C4-2B (cell line): Measurements from ENCODE around the gene FRG1.
"Not testable (repeated sequence)": the region's sequence is repeated elsewhere in the genome, so short reads cannot be mapped to it uniquely, and the experiment has no call there.

ENCODE experiments used
- H3K27ac ChIP-seq: fragments of 450-650 bp; 2 replicates; pipeline ENCODE4 v1.5.1; 2017
- ZFX ChIP-seq: fragments of 450-650 bp; IDR thresholded peaks from 2 replicates; pipeline ENCODE4 v1.6.1; 2017
- TF ChIP-seq, protein P1 (sequence below): fragments of 450-650 bp; conservative IDR thresholded peaks from 2 replicates; pipeline ENCODE4 v1.5.1; 2017; ENCODE audit warnings: mild to moderate bottlenecking

The FRG1 gene

DNA sequence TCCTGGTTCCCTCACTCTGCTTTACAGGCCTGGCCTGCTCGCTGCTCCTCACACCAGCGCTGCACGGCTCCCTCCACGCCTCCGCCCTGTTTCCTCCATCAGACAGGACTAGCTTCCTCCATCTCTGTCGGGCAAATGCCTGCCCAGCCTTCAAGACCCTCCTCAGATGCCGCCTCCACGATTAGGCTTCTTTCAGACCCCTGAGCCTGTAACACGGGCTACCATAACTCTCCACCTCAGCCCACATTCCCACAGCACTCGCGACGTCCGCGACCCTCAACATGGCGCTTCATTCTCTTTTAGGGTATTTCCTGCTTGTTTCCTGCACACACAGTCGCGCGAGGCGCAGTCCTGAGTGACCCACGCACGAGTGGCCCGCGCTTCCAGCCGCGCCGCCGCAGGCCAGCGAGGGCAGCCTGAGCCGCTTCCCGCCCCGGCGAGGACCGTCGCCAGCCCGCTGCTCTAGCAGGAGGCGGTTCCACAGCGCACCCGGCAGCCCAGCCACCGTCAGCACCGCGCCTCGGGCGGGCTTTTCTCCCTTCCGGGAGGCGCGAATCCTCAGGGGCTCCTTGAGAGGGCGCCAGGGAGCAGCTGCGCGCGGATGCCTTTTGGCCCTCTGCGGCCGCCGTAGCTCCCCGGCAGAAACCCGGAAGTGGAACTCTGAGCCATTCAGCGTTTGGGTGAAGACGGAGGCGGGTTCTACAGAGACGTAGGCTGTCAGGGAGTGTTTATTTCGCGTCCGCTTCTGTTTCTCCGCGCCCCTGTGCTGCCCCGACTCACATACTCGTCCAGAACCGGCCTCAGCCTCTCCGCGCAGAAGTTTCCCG, at the start of gene FRG1:
Gene FRG1, plus strand, starts transcription at position 695 of the 827 bp plus-strand sequence. CDS start 138 bp downstream, outside the sequence.
- no peak for TF ChIP-seq ZFX
- TF ChIP-seq, protein P1, sequence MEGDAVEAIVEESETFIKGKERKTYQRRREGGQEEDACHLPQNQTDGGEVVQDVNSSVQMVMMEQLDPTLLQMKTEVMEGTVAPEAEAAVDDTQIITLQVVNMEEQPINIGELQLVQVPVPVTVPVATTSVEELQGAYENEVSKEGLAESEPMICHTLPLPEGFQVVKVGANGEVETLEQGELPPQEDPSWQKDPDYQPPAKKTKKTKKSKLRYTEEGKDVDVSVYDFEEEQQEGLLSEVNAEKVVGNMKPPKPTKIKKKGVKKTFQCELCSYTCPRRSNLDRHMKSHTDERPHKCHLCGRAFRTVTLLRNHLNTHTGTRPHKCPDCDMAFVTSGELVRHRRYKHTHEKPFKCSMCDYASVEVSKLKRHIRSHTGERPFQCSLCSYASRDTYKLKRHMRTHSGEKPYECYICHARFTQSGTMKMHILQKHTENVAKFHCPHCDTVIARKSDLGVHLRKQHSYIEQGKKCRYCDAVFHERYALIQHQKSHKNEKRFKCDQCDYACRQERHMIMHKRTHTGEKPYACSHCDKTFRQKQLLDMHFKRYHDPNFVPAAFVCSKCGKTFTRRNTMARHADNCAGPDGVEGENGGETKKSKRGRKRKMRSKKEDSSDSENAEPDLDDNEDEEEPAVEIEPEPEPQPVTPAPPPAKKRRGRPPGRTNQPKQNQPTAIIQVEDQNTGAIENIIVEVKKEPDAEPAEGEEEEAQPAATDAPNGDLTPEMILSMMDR = peak; percentile 88
- peak within 1 kb of the TSS; percentile 79 for H3K27ac ChIP-seq

DNA sequence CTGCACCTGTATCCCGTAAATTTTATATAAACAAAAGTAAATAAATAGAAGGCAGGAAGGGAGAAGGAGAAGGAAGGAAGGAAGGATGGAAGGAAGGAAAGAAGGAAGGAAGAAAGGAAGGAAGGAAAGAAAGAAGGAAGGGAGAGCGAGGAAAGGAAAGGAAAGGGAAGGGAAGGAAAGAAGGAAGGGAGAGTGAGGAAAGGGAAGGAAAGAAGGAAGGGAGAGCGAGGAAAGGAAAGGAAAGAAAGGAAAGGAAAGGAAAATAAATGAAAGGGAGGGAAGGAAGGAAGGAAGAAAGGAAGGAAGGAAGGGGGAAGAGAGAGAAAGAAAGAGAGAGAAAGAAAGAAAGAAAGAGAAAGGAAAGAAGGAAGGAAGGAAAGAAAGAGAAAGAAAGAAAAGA, 43.0 kb upstream of the FRG1 start:
- no peak for TF ChIP-seq ZFX
- no peak overlapping the region for H3K27ac ChIP-seq

DNA sequence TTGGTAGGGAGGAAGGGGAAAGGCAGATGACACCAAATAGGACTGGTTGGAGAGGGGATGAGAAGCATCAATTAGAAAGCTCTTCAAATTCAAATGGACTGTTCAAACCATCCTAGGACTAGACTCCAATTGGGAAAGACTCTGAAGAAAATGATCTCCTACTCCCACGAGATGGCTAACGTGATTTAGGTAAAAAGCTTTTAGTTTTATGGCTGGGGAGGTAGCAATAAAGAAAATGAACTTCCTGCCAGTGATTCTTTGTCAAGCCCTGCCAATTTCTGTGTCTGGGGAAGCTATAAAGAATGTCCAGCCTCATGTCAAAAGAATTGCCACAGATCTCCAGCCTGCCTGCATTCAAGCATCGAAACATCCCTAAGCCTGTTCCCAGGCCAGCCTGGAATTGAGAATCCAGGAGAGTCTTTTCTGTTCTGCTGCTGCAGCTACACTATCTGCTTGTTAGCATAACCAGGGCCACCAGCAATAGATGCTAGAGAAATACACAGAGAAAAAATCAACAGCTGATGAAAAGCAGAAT, 41.1 kb upstream of the FRG1 start:
- H3K27ac ChIP-seq = not testable (repeated sequence)

DNA sequence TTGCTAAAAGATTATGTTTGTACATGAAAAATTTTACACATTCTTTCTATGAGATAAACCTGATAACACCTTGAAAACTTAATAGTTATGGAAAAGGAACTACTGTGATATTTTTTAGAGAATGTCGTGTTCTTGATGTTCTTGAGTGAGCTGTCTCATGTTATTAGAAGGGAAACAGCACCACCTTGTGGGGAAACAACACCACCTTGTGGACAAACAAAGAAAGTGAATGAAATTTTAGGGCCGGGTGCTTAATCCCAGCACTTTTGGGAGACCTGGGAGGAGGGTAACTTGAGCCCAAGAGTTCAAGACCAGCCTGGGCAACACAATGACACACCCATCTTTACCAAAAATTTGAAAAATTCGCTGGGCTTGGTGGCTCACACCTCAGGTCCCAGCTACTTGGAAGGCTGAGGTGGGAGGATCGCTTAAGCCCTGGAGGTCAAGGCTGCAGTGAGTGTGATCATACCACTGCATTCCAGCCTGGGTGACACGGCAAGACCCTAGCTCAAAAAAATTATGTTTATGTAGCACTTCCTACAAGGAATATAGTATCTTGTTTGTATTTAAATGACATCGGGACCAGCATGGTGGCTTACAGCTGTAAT, 36.1 kb upstream of the FRG1 start:
- not testable (repeated sequence) for H3K27ac ChIP-seq
- TF ChIP-seq, protein P1 = peak; percentile 63

DNA sequence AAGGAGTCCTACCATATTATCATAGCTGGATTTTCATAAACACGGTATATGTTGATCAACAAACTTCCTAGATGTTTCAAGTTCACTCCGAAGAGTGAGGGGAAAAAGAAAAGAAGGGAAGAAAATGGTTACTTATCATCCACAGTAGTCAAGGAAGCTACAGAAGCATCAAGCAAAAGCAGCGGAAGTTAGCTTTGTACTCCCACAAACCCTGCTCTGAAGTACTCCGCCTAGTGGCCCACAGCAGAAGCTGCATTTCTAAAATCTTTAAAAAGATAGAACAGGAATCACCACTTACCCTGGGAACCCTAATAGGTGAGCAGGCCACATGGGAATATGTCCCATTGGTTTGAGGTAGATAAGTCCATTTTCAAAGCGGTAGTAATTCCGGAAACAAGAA, 28.5 kb upstream of the FRG1 start:
- no peak overlapping the region for H3K27ac ChIP-seq
- TF ChIP-seq, protein P1 = peak; percentile 67
- no peak for TF ChIP-seq ZFX

DNA sequence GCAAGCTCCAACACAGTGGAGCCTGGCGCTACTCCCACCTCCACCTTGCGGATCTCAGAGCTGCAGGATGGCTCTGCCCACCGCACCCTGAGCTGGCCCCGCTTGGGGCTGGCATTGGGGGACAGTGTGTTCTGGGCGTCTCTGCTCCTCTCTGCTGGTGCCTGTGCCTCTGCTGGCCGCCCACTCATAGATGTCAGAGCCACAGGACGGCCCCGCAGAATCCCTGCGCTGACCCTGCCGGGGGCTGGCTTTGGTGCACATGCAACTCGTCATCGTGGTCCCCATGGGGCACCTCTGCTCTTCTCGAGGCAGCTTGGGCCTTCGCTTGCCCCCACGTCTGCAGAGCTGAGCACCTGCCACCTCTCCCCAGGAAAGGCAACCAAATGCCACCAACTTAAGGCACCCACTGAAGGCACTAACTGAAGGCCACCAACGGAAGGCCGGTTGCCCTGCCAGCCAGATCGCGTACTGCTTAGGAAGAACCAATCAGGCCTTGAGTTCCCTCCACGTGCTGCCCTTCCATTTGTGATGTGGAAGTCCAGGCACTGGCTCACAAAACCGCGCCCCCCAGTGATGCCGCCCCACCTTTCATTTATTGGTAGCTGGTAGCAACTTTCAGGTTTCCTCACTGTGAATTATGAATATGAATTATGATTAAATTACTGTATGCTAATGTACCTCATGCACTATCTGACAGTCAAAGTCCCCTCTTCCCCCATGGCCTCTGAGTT, 23.3 kb upstream of the FRG1 start:
- TF ChIP-seq ZFX = no peak
- TF ChIP-seq, protein P1 = no peak

DNA sequence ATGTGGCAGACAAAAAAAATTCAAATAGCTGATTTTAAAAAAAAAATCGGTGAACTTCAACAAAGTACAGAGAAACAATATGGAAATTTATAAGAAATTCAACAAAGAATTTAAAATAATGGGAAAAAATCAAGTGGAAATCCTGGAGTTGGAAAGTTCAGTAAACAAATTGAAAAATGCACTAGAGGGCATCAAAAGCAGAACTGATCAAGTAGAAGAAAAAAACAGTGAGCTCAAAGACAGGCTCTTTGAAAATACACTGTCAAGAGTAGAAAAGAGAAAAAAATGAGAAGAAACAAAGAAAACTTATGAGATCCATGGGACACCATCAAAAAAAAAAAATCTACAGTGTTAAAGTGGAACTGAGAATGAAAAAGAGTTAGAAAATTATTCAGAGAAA, 19.6 kb upstream of the FRG1 start:
- H3K27ac ChIP-seq = no peak overlapping the region
- TF ChIP-seq, protein P1 = no peak
- no peak for TF ChIP-seq ZFX

More for the DNA sequence above, 23.3 kb upstream of the FRG1 start:
- no peak overlapping the region for H3K27ac ChIP-seq

DNA sequence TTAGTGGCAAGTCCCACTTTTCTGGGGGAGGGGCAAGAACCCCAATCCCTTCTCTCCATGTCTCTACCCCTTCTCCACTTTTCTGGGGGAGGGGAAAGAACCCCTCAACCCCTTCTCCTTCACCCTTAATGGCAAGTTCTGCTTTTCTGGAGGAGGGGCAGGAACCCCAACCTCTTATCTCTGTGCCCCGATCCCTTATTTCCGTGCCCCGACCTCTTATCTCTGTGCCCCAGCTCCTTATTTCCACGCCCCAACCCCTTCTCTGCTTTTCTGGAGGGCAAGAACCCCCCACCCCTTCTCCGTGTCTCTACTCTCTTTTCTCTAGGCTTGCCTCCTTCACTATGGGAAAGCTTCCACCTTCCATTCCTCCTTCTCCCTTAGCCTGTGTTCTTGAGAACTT, 13.9 kb upstream of the FRG1 start:
- not testable (repeated sequence) for H3K27ac ChIP-seq
